HG02763 (cell line): ENCODE results near the gene PHLDA3.
"Not testable (repeated sequence)": the region's sequence is repeated elsewhere in the genome, so short reads cannot be mapped to it uniquely, and the experiment has no call there.

Experiments used
- ATAC-seq: cut with Tn5 transposase; IDR thresholded peaks from one replicate; pipeline ENCODE4 v1.9.1; 2021; ENCODE audit warnings: mild to moderate bottlenecking, moderate library complexity; ENCODE audit not compliant: unreplicated experiment

PHLDA3 gene

DNA sequence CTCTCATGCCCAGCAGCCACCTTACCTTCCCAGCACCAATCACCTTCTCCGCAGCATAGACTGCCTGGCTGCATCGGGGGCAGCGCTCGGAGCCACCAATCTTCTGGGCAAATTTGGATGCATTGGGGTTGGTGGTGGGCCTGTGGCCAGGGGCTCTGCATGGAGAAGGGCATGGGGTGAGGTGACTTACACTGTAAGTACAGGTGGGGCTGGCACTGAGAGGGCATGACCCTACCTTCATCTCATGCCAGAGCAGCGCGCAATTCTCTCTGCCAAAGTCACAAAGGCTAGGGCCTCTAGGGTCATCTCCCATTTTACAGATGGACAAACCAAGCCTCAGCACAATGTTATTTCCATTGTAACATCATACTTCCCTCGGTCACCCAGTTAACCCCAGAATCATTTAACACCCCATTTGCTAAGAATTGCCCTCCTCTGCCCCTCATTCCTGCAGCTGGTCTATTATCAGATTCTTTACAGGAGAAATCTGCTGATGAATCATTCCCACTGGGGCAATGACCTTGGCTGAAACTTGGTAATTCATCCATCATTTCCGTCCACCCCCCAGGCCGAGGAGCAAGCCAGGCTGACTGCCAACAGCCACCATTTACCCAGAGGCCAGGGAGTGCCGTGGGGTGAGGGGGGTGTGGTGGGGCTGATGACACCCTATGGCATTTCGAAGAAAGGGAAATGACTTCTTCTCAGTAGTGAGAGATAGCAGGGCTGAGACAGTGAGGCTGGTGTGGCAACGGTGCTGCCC lies 20.0 kb upstream of the PHLDA3 start:
- ATAC-seq: no peak

DNA sequence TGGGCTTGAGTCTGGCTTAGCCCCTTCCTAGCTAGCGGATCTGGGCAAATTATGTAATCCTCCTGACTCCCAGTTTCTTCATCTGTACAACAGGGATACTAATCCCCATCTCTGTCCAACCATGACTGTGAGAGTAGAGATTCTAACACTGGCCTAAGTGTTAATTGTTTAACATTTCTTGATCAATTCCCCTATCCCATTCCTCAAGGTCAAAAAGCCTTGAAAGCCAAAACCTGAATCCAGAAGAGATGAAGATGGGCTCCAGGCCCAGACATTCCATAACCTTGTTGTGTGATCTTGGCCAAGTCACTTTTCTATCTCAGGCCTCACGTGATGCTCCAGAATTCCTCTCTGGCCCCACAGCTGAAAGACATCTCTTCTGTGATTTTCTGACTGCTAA lies 18.8 kb upstream of the PHLDA3 start:
- ATAC-seq: no peak

DNA sequence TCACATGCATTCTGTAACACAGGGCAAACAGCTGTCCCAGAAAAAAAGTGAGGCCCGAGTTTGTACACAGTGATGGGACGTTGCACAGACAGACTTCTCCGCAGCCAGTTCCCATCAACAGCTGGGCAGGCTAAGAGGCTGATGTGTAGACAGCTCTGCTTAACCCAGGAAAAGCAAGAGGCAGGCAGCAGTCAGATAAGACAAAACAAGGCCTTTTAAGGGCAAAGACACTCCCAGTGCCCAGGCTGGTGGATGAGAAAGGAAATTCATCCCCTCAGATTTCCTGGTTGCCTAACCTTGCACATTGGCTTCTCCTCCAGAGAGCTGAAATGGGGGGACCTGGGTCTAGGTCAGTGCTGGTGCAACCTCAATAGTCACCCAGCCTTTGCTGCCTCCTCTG lies 17.2 kb upstream of the PHLDA3 start:
- ATAC-seq: no peak

DNA sequence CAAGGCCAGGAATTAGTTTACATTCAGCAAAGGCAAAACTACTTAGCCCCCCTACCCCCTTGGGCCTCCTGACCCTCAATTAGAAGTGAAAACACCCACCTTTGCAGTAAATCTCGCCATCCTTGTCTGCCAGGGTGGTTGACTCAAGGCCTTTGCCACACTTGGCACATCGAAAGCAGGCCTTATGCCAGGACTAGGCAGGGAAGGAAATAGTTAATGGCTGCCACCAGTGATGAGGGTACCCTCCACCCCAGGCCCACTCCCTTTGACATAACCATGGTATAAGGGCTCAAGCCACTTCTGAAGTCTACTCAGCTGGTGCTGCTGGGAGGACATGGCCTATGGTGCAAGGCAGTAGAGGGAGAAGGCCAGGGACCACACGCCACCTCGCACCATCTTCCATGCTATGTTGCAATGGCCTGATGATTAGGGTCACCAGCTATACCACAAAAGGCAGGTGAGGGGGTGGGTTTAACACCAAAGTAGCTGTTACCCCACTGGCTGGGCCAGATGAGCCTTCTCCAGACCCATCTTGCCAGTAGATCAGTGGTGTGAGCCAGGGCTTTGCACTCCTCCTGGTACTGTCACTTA lies 16.3 kb upstream of the PHLDA3 start:
- ATAC-seq: no peak

DNA sequence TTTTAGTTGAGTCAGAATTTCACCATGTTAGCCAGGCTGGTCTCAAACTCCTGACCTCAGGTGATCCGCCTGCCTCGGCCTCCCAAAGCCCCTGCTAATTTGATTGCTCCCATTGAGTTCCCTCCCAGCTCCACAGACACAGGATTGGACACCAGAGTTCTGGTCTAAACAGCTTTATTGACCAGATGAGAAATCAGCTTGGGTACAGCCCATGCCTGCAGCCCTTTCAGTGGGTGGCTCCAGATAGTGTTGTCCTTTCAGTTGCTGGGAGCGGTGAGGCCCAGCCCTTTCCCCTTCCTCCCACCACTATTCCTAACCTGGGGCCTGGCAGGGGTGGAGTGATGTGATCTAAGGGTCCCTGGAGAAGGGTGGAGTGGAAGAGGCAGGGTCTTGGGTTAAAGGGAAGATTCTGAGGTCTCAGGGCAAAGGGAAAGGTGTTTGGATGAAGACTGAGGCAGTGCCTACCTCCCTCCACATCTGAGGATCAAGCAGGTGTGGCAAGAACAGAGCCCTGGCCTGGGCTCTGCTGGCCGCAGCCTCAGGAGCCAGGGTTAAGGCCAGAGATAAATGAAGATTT lies 14.5 kb upstream of the PHLDA3 start:
- no peak for ATAC-seq

DNA sequence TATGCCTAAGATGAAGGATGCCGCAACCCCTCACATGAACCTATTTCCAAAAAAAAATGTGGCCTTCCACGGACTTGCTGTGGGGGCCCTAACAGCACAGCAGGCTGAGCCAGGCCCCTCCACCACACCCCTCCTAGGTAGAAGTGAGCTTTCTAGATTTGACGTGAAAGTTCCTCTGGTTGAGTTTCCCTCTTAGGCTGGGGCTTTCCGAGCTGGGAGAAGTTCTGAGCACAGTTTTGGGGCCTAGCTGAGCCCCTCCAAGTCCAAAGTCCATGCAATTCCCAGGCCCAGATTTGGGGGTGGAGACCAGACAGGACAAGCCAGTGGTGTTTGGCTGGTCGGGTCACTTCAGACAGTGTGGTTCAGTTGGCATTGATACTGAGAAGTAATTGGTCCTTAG lies 13.8 kb upstream of the PHLDA3 start:
- ATAC-seq: no peak

DNA sequence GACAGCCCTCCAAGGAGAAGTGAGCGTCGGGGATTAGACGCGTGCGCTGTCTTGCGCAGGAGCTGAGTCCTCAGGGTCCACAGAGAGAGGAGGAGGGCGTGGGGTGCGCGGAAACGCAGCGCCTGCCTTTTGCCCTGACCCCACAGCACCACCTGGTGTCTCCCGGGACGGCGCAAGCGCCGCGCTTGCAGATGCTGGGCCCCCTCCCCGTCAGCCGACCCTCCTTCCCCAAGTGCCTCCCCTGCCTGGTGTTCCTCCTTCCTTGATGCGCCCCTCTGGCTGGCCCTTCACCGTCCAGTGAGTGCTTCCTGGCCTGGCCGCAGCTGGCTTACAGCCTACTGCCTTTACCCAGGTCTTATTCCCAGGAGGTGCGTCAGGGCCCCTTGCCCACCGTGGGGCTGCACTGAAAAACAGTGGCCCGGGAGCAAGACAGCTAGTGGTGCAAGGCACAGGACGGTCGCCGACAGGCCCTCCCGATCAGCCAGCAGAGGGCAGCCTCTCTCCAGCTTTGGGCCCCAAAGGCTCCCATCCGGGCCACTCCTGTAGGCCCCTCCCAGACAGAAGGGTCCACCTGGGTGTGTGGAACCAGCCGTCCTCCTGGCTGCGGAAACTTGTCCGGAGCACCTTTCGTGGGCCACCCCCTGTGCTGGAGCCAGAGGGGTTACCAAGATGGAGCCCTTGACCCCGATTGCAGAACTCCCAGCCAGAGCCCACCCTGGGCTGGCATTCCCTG lies 12.9 kb upstream of the PHLDA3 start:
- peak; percentile 43 for ATAC-seq

DNA sequence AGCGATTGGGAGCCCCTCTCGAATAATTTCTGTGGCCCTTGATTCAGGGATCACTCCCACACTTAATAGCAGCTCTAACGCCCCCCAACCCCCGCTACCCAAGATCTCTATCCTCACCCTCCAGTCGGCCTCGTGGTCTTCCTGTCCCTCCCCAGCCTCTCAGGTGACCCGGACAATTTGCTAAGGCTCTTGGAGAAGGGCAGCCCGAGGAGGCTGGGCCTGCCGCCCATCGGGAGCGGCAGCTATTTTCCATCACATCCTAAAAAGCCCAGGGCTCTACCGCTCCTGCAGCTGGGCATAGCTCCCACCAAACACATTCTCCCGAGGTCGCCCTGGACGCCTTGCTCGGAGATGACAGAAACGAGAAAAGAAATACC lies 12.0 kb upstream of the PHLDA3 start:
- ATAC-seq: no peak

DNA sequence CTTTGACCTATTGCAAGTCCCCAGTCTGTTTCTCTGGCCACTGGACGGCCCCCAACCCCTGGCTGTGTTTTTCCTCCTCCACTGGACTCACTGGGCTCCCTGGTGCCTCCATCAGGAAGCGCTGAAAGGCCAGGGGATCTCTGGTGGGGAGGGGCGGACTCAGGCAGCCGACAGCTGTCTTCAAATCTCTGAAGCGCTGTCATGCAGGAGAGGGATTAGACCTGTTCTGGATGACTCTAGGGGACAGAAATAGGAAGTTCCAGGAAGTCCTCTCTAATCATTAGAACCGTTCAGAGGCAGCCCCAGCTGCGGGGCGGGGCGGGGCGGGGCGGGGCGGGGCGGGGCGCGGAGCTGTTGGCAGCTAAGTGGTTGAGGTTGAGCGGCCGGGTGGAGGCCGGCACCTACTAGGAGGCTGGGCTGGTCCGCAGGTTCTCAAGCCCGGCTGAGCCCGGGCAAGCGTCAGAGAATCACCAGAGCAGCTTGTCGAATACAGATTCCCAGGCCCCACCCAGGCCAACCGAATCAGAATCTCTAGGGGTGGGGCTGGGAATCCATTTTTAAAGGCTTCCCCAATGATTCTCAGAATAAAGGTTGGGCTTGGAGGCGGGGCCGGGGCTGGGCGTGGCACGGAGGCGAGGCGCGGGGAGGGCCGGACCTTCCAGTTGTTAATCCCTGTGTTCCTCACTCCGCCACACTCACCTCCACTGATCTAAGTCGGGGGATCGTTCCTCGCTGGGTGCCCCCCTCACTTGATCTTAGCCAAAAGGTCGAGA lies 11.4 kb upstream of the PHLDA3 start:
- ATAC-seq: peak; percentile 59

DNA sequence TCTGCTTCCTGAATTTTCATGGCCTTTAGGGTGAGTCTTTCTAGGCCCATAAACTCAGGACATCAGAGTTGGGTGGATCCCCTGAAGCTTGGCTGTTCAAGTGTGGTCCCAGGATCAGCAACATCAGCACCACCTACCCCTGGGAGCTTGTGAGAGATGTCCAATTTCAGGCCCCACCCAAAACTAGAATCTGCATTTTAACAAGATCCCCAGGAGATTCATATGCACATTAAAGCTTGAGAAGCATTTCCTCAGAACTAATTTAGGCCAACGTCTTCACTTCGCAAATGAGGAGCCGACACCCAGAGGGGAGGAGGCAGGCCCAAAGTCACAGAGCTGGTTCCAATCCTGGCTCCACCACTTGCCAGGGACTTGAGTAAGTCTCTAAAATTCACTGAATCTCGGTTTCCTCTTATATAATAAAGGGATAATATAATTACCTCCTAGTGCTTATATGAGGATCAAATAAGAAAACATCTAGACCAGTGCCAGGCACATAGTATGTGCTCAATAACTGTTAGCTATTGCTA lies 10.3 kb upstream of the PHLDA3 start:
- ATAC-seq: no peak

DNA sequence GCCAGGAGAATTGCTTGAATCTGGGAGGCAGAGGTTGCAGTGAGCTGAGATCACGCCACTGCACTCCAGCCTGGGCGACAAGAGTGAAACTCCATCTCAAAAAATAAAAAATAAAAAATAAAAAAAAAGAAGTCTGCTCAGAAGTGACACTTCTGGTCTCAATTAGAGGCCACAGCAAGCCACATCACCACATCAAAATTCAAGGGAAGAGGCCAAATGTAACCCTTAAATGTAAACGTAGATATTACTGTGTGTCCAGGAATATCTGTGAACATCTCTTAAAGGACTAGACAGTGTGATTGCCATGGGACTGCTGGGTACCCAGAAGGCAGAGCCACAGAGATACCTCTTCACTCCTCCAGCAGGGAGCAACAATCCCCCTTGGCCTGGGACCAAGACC lies 9.7 kb upstream of the PHLDA3 start:
- ATAC-seq: not testable (repeated sequence)

DNA sequence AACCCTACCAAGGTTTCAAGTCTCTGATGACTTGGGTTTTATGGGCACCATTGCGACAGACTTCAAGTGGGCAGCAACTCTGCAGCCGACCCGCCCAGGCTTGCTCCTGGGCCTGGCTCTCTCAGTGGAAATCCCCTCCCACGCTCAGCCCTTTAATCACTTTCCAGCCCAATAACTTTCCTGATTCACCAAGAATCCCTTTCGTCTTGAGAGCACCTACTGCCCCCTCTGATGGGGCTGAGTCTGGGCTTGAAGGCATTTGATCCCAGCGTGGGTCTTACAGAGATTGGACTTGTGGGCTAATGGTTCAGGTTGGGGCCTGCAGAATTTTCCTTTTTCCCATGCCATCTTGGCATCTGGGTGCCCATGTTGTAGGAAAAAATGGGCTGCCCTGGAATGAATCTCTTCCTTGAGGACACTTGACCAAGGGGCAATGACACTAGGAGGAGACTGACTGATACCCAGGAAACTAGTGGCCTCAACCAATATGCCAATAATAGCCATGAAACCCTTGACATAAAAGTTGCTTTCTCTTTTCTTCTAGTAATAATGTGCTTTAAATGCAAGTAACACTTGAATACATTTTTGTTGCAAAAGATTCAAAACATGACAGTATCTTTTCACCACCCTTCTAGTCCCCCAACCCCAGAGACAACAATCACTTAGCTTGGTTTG lies 7.8 kb upstream of the PHLDA3 start:
- ATAC-seq: no peak

DNA sequence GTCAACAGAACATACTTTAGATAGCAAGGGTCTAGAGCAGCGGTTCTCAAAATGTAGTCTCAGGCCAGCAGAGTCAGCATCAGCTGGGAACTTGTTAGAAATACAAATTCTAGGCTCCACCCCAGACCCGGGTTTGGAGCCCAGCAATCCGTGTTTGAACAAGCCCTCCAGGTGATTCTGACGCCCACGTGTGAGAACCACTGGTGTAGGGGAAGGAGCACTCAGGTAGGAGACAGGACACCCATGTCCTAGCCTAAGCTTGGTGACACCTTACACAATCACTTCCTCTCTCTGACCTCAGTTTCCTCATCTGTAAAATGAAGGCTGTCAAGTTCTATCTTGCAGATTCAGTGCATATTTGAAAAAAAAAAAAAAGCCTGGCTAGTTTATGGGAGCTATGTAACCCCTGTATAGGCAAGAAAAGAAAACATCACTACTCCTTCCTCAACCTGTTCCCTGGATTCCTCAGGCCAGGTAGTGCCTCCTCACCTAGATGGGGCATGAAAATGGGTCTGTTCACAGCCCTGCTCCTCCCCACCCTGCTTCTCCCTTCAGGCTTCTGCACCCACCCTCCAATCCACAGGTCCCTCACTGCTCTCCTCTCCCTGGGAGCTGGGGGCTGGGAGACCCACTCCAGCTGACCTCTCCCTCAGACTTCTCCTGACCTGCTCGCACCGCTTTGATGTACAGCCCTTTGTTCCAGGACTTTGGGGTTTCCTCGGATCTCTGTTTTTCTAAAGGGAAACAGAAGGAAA lies 7.1 kb upstream of the PHLDA3 start:
- ATAC-seq: no peak

DNA sequence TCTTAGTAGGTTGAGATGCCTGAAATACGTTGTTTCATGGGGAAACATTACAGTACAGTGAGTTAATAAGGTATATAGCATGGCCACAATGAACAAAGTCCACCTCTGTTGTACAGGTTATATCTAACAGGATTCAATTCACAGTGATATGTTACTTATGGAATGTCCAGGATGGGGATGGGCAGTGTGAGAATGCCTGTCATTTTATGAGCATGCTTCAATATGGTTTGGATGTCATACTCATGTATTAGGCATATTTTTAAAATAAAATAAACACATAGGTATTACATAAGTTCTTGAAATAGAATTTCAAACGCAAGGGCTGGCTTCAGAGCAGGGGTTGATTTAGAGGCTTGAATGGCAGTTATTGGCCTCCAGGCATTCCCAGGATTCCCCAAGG lies 6.1 kb upstream of the PHLDA3 start:
- ATAC-seq: no peak

DNA sequence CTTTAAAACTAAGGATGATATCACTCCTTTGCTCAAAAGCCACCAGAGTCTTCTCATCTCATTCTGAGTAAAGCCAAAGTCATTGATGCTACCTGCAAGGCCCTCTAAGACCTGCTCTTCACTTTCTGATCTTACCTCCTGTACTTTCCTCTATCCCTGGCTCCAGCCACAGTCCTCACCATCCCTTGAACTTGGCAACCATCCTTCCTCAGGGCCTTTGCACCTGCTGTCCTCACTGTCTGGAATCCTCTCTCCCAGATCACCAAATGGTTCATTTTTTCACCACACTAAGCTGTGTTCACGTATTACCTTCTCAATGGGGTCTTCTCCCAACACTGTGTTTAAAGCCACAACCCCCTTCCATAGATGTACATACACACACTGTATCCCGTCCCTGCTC lies 4.3 kb upstream of the PHLDA3 start:
- ATAC-seq: no peak

DNA sequence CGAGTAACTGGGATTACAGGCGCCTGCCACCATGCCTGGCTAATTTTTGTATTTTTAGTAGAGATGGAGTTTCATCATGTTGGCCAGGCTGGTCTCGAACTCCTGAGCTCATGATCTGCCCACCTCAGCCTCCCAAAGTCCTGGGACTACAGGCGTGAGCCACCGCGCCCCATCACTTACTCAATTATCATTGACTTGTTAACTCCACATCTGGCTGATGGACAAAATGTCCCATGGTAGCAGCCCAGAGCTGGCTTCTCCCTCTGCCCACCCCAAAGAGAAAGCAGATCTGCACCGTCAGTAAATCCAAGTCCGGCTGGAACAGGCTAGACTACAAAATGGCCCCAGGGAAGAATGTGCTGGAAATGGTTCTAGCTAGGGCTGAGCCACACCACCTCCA lies 3.3 kb upstream of the PHLDA3 start:
- ATAC-seq: not testable (repeated sequence)

DNA sequence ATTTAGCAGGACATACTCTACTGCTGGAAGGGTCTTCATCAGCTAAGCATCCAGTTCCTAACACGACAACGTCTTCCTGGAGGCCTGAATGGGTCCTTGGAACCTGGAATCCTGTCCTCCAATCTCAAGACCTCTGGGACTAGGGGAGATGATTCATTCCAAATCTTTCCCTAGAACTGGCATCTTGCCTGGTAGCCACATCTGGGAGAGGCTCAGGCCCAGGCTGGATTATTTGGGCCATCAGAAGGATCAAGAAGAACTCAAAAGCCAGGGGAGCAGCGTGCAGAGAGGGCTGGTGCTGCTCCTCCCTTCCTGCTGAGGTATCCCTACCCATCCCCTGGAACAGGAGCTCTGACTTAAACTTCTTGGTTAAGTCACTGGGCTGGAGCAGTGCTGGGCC lies 2.8 kb upstream of the PHLDA3 start:
- no peak for ATAC-seq

DNA sequence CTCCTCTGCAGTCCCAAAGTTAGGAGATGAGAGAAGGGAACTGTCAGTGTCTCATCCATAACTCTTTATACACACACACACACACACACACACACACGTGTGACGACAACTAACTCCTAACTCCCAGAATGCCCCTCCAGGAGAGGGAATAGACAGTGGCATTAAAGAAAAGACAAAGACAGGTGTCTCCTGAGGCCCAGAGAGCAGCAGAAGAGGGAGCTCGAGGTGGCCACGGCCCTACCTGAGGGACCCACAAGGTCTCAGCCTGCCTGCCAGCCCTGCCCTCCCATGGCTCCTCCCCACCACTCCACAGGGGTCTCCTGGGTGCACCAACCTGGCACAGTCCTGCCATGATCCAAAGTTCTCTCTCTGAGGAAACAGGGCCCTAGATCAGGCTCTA lies 1.6 kb upstream of the PHLDA3 start:
- no peak for ATAC-seq

DNA sequence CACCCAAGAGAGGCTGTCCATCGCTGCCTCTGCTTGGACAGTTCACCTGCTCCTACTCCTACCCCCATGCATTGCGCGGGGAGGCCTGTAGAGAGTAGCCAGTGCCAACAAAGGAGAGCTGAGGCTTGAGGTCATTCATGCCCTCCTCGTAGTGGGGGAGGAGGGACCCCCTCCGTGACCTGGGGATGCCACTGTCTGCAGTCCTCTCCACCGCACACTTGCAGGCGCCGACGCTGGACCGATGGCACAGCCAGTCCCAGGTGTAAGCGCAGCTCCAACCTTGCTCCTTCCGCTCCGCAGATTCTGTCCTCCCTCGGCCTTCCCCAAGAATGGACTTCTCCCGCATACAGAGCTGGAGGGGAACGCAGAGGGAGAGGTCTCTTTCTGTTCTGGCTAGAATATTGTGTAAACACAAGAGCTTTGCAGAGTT lies 672 bp upstream of the PHLDA3 start:
- ATAC-seq: no peak

DNA sequence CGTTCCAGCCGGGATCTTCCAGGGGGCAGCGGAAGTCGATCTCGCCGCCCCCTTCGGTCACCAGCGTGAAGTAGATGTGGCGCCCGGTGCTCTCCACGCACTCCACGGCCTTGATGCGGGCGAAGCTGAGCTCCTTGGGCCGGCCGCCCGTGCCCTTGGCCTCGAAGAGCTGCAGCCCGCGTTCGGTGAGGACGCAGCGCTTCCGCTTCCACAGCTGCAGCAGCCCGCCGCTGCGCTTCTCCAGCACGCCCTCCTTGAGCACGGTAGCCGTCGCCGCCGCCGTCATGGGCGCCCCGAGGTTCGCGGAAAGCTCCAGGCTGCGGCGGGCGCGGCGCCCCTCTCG lies 516 bp downstream of the PHLDA3 start:
- no peak for ATAC-seq
